OCI-LY7 (cell line): ENCODE results near the gene EEF2K. TPM values are rescaled to one million over a fixed set of nuclear protein-coding genes. Genes with fewer than 3 reads are reported as not detected.
A peak's percentile ranks its signal among the peaks of the same experiment; 100 is the strongest.

Experiments used
- BruUV-seq: library from RNA; stranded (reverse); fragments of 400-500 nt; replicated peaks from 2 replicates; lab custom pipeline; 2021; lab: Mats Ljungman, UMichigan
- CTCF ChIA-PET: fragments of 300-600 bp; sonication (Branson Sonifier 250); formaldehyde crosslinking; loops from one replicate; lab custom pipeline; 2022; ENCODE audit warnings: antibody characterized with exemption; ENCODE audit not compliant: unreplicated experiment; lab: Charles Lee
- POLR2A ChIA-PET: fragments of 300-600 bp; sonication (Branson Sonifier 250); formaldehyde crosslinking; loops from one replicate; lab custom pipeline; 2022; ENCODE audit warnings: antibody characterized with exemption; lab: Charles Lee
- DNase-seq: peaks from one replicate; pipeline ENCODE4 v3.0.0-alpha.2; 2015; ENCODE audit warnings: low spot score
- H2AFZ ChIP-seq: fragments of 200-600 bp; sonication (generic), shearing (Covaris generic); 2 replicates; pipeline ENCODE4 v1.6.1; 2014; ENCODE audit warnings: mild to moderate bottlenecking, antibody characterized with exemption, low read length, moderate library complexity
- H3K27ac ChIP-seq: fragments of 200-600 bp; sonication (generic); 2 replicates; pipeline ENCODE4 v1.5.1; 2014; ENCODE audit warnings: mixed run types, low read depth, mild to moderate bottlenecking, moderate library complexity, low read length, inconsistent platforms; ENCODE audit not compliant: poor library complexity, severe bottlenecking
- H3K36me3 ChIP-seq: fragments of 200-600 bp; sonication (generic); 2 replicates; pipeline ENCODE4 v1.6.1; 2014; ENCODE audit warnings: mild to moderate bottlenecking, antibody characterized with exemption, low read length, moderate library complexity, mixed read lengths; ENCODE audit not compliant: insufficient read depth
- H3K4me1 ChIP-seq: fragments of 200-600 bp; sonication (generic); 2 replicates; pipeline ENCODE4 v1.5.1; 2014; ENCODE audit warnings: mild to moderate bottlenecking, low read length; ENCODE audit not compliant: insufficient read depth, poor library complexity, severe bottlenecking
- H3K4me2 ChIP-seq: fragments of 200-600 bp; sonication (generic); 2 replicates; pipeline ENCODE4 v1.6.1; 2014; ENCODE audit warnings: mild to moderate bottlenecking, low read length
- H3K4me3 ChIP-seq: fragments of 200-600 bp; sonication (generic); 2 replicates; pipeline ENCODE4 v1.5.1; 2014; ENCODE audit warnings: mild to moderate bottlenecking, low read depth, low read length; ENCODE audit not compliant: poor library complexity, severe bottlenecking
- H3K79me2 ChIP-seq: fragments of 200-600 bp; sonication (generic); 2 replicates; pipeline ENCODE4 v1.6.1; 2016; ENCODE audit warnings: low read depth, mild to moderate bottlenecking, low read length, moderate library complexity, mixed read lengths; ENCODE audit not compliant: insufficient read depth
- H3K9me2 ChIP-seq: fragments of 200-600 bp; sonication (generic); 2 replicates; pipeline ENCODE4 v1.6.1; 2016; ENCODE audit warnings: mild to moderate bottlenecking, low read length, mixed read lengths; ENCODE audit not compliant: insufficient read depth
- H3K9me3 ChIP-seq: fragments of 200-600 bp; sonication (generic); 2 replicates; pipeline ENCODE4 v1.6.1; 2014; ENCODE audit warnings: mild to moderate bottlenecking, mixed run types, low read length, mixed read lengths
- H4K20me1 ChIP-seq: fragments of 200-600 bp; sonication (generic); 2 replicates; pipeline ENCODE4 v1.6.1; 2014; ENCODE audit warnings: mild to moderate bottlenecking, antibody characterized with exemption, low read length, moderate library complexity, mixed read lengths; ENCODE audit not compliant: insufficient read depth
- EZH2phosphoT487 ChIP-seq: fragments of 200-600 bp; sonication (generic); IDR thresholded peaks from 2 replicates; pipeline ENCODE4 v1.6.1; 2018; ENCODE audit warnings: low read depth, borderline replicate concordance, mild to moderate bottlenecking, mixed run types, antibody characterized with exemption, low read length, moderate library complexity, mixed read lengths
- intact Hi-C: fragments of 100-400 bp; cut with micrococcal nuclease; formaldehyde crosslinking; loops from one replicate; pipeline ENCODE4 v1.10.0; 2022; ENCODE audit not compliant: unreplicated experiment
- total RNA-seq, 2 experiments: library from RNA; depleted of rRNA in 1 of 2; stranded (reverse); fragments of >200 nt in 1 of 2; shearing (Covaris generic) in 1 of 2; gene quantifications; 2 replicates each; pipeline ENCODE4 v1.2.3, GENCODE V29; 2014 to 2022
- TF ChIP-seq, protein P1 (sequence below): fragments of 200-600 bp; sonication (generic); conservative IDR thresholded peaks from 2 replicates; pipeline ENCODE4 v1.5.1; 2014; ENCODE audit warnings: mild to moderate bottlenecking, antibody characterized with exemption, low read length, moderate library complexity, mixed read lengths

The EEF2K gene
- total RNA-seq, 2 experiments from 2014 or later: 23.8 to 42.3 TPM

GRCh38 chr16:22297114-22297870 is 91.2 kb downstream of the EEF2K start, which contains the start of gene POLR3E:
TSS of gene POLR3E (plus strand) at chr16:22297409. CDS start at chr16:22302969, 5,560 bp downstream.
- intact Hi-C loops: loop anchor here (5.0 kb wide), 3 partner anchors 290 to 1395 kb away; partner anchors contain the start of genes DCUN1D3, LYRM1, MOSMO and UQCRC2
- Histone ChIP-seq H3K79me2 (peaks cover 49% of the 10 kb centered on the region), H3K4me3 (peak within 1 kb of the TSS; percentile 95), H3K4me2 (peak within 1 kb of the TSS; percentile 96), H2AFZ (peak within 1 kb of the TSS; percentile 87), H3K9me3 (no peaks in the 10 kb centered on the region), H3K9me2 (no peaks in the 10 kb centered on the region), H3K4me1 (peaks cover 25% of the 10 kb centered on the region), H4K20me1 (peaks cover 10% of the 10 kb centered on the region), H3K27ac (peak within 1 kb of the TSS; percentile 74), H3K36me3 (peaks cover 29% of the 10 kb centered on the region)
- TF ChIP-seq EZH2phosphoT487: no peak
- TF ChIP-seq, protein P1, sequence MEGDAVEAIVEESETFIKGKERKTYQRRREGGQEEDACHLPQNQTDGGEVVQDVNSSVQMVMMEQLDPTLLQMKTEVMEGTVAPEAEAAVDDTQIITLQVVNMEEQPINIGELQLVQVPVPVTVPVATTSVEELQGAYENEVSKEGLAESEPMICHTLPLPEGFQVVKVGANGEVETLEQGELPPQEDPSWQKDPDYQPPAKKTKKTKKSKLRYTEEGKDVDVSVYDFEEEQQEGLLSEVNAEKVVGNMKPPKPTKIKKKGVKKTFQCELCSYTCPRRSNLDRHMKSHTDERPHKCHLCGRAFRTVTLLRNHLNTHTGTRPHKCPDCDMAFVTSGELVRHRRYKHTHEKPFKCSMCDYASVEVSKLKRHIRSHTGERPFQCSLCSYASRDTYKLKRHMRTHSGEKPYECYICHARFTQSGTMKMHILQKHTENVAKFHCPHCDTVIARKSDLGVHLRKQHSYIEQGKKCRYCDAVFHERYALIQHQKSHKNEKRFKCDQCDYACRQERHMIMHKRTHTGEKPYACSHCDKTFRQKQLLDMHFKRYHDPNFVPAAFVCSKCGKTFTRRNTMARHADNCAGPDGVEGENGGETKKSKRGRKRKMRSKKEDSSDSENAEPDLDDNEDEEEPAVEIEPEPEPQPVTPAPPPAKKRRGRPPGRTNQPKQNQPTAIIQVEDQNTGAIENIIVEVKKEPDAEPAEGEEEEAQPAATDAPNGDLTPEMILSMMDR: peak; percentile 84
- peak; percentile 97 for DNase-seq
- no TSS peak for BruUV-seq
- ChIA-PET CTCF (no interaction called here), POLR2A (interaction anchor here (0.6 to 1.6 kb wide), 4 partner anchors 79 to 197 kb away, joined by 3 to 8 read pairs (median 3); partner anchors contain the start of gene EEF2K)

GRCh38 chr16:22297871-22298733 is 92.0 kb downstream of the EEF2K start:
- H3K4me2 ChIP-seq: peak overlapping the region; percentile 96
- H3K27ac ChIP-seq: peak overlapping the region; percentile 74
- H4K20me1 ChIP-seq: peaks cover 10% of the 10 kb centered on the region
- DNase-seq: peak; percentile 90
- peaks cover 57% of the 10 kb centered on the region for H3K79me2 ChIP-seq
- intact Hi-C loops: loop anchor here (5.0 kb wide), 3 partner anchors 291 to 1396 kb away; partner anchors contain the start of genes DCUN1D3, LYRM1, MOSMO and UQCRC2
- H3K9me3 ChIP-seq: no peaks in the 10 kb centered on the region
- POLR2A ChIA-PET: interaction anchor here (0.6 to 1.2 kb wide), 2 partner anchors 88 to 106 kb away, joined by 3 to 4 read pairs; no protein-coding TSS in a partner anchor
- TSS peak; percentile 74 for BruUV-seq
- no peak overlapping the region; the same call in 1 of the 2 replicates for H2AFZ ChIP-seq
- H3K4me3 ChIP-seq: peak overlapping the region; percentile 95
- no peaks in the 10 kb centered on the region for H3K9me2 ChIP-seq
- TF ChIP-seq, protein P1: no peak
- no peak for TF ChIP-seq EZH2phosphoT487
- CTCF ChIA-PET: no interaction called here
- H3K4me1 ChIP-seq: peaks cover 25% of the 10 kb centered on the region
- peaks cover 37% of the 10 kb centered on the region for H3K36me3 ChIP-seq
